ENCODE measurements around the gene OIP5. TPM values are rescaled to one million over a fixed set of nuclear protein-coding genes. Genes with fewer than 3 reads are reported as not detected.

OIP5 gene
- total RNA-seq = 11.4 and 16.9 TPM in 2 replicates

DNA sequence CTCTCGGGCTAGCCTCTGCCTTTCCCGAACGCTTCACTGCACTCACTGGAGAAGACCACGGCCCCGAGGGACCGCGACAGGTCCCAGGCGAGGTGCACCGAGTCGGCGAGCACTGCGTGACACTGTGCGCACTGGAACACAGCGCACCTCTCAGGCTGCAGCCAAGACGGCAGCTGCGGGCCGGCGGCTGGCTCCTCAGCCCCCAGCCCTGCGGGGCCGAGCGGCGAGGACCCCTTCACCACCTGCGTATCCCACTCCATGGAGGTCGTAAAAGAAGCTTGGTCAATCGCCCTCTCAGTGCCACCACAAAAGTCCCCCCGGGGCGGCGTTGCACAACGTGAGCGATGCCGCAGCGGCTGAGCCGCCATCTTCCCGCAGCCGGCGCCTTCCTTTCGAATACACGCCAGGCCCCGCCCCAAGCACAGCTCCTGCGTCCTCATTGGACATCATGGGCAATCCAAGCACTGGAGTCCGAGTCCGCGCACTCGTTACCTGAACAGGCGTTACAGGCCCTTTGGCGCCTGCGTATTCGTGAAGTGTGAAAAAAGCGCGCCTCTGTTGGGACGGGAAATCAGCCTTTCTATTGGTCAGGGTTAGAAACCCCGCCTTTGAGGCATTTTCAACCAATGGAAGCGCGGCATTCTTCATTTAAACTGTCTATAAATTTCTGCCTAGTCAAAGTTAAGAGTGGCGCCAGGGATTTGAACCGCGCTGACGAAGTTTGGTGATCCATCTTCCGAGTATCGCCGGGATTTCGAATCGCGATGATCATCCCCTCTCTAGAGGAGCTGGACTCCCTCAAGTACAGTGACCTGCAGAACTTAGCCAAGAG lies at the start of gene OIP5, which contains the start of gene NUSAP1:
TSS of gene OIP5 (minus strand) at position 398 of the 832 bp plus-strand sequence. CDS start at position 368, 30 bp downstream.
TSS of gene NUSAP1 (plus strand) at position 688 of the 832 bp plus-strand sequence. CDS start at position 765, 77 bp downstream.

Other genes with a start within 250 kb of the OIP5 start
- 31.9 and 32.8 TPM in 2 replicates for gene INO80, start 216.3 kb downstream of the OIP5 start, total RNA-seq
- gene EXD1, start 101.8 kb downstream of the OIP5 start, total RNA-seq = not detected in 2 replicates
- 117 and 133 TPM in 2 replicates for gene CHP1, start 101.3 kb downstream of the OIP5 start, total RNA-seq
- gene NUSAP1, start 290 bp upstream of the OIP5 start, total RNA-seq = 96.3 and 172 TPM in 2 replicates
- 29.1 and 31.2 TPM in 2 replicates for gene NDUFAF1, start 69.9 kb upstream of the OIP5 start, total RNA-seq
- 49.3 and 55.9 TPM in 2 replicates for gene RTF1, start 84.5 kb upstream of the OIP5 start, total RNA-seq
- gene ITPKA, start 161.3 kb upstream of the OIP5 start, total RNA-seq = 0.36 and 1.2 TPM in 2 replicates
- 0.07 and 0.13 TPM in 2 replicates for gene LTK, start 181.2 kb upstream of the OIP5 start, total RNA-seq
- 23.2 and 30.2 TPM in 2 replicates for gene RPAP1, start 211.7 kb upstream of the OIP5 start, total RNA-seq
- gene TYRO3, start 226.6 kb upstream of the OIP5 start, total RNA-seq = 10.4 and 12.6 TPM in 2 replicates